HEK293 (cell line): Measurements from ENCODE around the gene ORMDL2.

Source experiments
- CTCF ChIA-PET: fragments of 350-600 bp; formaldehyde crosslinking; extraction: SDS; loops from one replicate; lab custom pipeline; 2021; ENCODE audit warnings: antibody characterized with exemption; lab: Yijun Ruan, JAX
- POLR2A ChIA-PET: fragments of 300-600 bp; formaldehyde crosslinking; extraction: SDS; loops from one replicate; lab custom pipeline; 2020; ENCODE audit warnings: antibody characterized with exemption, inconsistent platforms; lab: Yijun Ruan, JAX
- H3K27ac ChIP-seq: fragments of 200-500 bp; sonication (Bioruptor generic); 2 replicates; pipeline ENCODE4 v1.5.1; 2014; ENCODE audit warnings: low read depth, low read length, control low read depth, inconsistent platforms; ENCODE audit errors: extremely low read depth
- H3K36me3 ChIP-seq, 2 experiments: fragments of 200-500 bp in 1 of 2; sonication (Bioruptor generic) in 1 of 2; 1 replicate in 1 of 2; 2 replicates in 1 of 2; pipeline ENCODE4 v1.5.1; 2014 to 2017; ENCODE audit warnings: inconsistent platforms in 2 of 2, low read length in 2 of 2; ENCODE audit not compliant: control insufficient read depth in 2 of 2, insufficient read depth in 1 of 2
- H3K4me1 ChIP-seq: fragments of 200-500 bp; sonication (Bioruptor generic); 2 replicates; pipeline ENCODE4 v1.5.1; 2014; ENCODE audit warnings: mild to moderate bottlenecking, low read length, inconsistent platforms; ENCODE audit not compliant: control insufficient read depth, insufficient read depth
- H3K4me3 ChIP-seq: 2 replicates; pipeline ENCODE4 v1.5.1; 2011; ENCODE audit warnings: low read depth, mild to moderate bottlenecking, control low read depth, low read length, moderate library complexity
- H3K9me3 ChIP-seq: fragments of 200-500 bp; sonication (Bioruptor generic); 2 replicates; pipeline ENCODE4 v1.5.1; 2014; ENCODE audit warnings: low read depth, low read length, inconsistent platforms; ENCODE audit not compliant: control insufficient read depth, insufficient read depth
- HOXD13 ChIP-seq: sonication (generic); formaldehyde crosslinking; IDR thresholded peaks from 2 replicates; pipeline ENCODE4 v1.8.0; 2022; ENCODE audit warnings: missing genetic modification reagents, borderline replicate concordance
- INSM2 ChIP-seq: fragments of 450-650 bp; formaldehyde crosslinking; IDR thresholded peaks from 2 replicates; pipeline ENCODE4 v1.5.1; 2016; ENCODE audit warnings: missing biosample characterization, missing genetic modification characterization
- KLF1 ChIP-seq: fragments of 450-650 bp; formaldehyde crosslinking; IDR thresholded peaks from 2 replicates; pipeline ENCODE4 v1.5.1; 2016; ENCODE audit warnings: missing biosample characterization, missing genetic modification characterization
- KLF10 ChIP-seq: fragments of 450-650 bp; IDR thresholded peaks from 2 replicates; pipeline ENCODE4 v1.5.1; 2018; ENCODE audit warnings: missing biosample characterization, mild to moderate bottlenecking, missing genetic modification characterization
- KLF17 ChIP-seq: fragments of 450-650 bp; formaldehyde crosslinking; IDR thresholded peaks from 2 replicates; pipeline ENCODE4 v1.5.1; 2016; ENCODE audit warnings: missing biosample characterization, missing genetic modification characterization
- KLF8 ChIP-seq: fragments of 450-650 bp; formaldehyde crosslinking; IDR thresholded peaks from 2 replicates; pipeline ENCODE4 v1.5.1; 2016; ENCODE audit warnings: missing biosample characterization, missing genetic modification characterization
- OSR2 ChIP-seq: fragments of 450-650 bp; formaldehyde crosslinking; IDR thresholded peaks from 2 replicates; pipeline ENCODE4 v1.5.1; 2016; ENCODE audit warnings: missing biosample characterization, missing genetic modification characterization
- PRDM10 ChIP-seq: fragments of 450-650 bp; formaldehyde crosslinking; IDR thresholded peaks from 2 replicates; pipeline ENCODE4 v1.5.1; 2016; ENCODE audit warnings: missing biosample characterization, missing genetic modification characterization
- REPIN1 ChIP-seq: fragments of 450-650 bp; formaldehyde crosslinking; IDR thresholded peaks from 2 replicates; pipeline ENCODE4 v1.5.1; 2017; ENCODE audit warnings: missing biosample characterization, missing genetic modification characterization, low read depth
- SETDB1 ChIP-seq: IDR thresholded peaks from one replicate; pipeline ENCODE4 v1.6.1; 2017; ENCODE audit warnings: mild to moderate bottlenecking, low read length, moderate library complexity, mixed read lengths; ENCODE audit not compliant: insufficient read length
- SP2 ChIP-seq: fragments of 450-650 bp; formaldehyde crosslinking; IDR thresholded peaks from 2 replicates; pipeline ENCODE4 v1.5.1; 2016; ENCODE audit warnings: missing biosample characterization, missing genetic modification characterization
- TCF7L2 ChIP-seq: IDR thresholded peaks from 2 replicates; pipeline ENCODE4 v1.6.1; 2011; ENCODE audit warnings: low read depth, mild to moderate bottlenecking, inconsistent platforms, low read length, moderate library complexity, borderline replicate concordance
- ZBTB26 ChIP-seq: fragments of 450-650 bp; formaldehyde crosslinking; optimal IDR thresholded peaks from 2 replicates; pipeline ENCODE3; 2016; ENCODE audit warnings: missing biosample characterization, mild to moderate bottlenecking, missing genetic modification characterization
- ZNF121 ChIP-seq: fragments of 450-650 bp; formaldehyde crosslinking; IDR thresholded peaks from 2 replicates; pipeline ENCODE4 v1.5.1; 2016; ENCODE audit warnings: missing biosample characterization, missing genetic modification characterization
- ZNF175 ChIP-seq: fragments of 450-650 bp; formaldehyde crosslinking; IDR thresholded peaks from 2 replicates; pipeline ENCODE4 v1.5.1; 2016; ENCODE audit warnings: missing biosample characterization, missing genetic modification characterization
- ZNF19 ChIP-seq: fragments of 450-650 bp; formaldehyde crosslinking; IDR thresholded peaks from 2 replicates; pipeline ENCODE4; 2016; ENCODE audit warnings: missing biosample characterization, missing genetic modification characterization, low read depth
- ZNF202 ChIP-seq: fragments of 450-650 bp; formaldehyde crosslinking; IDR thresholded peaks from 2 replicates; pipeline ENCODE4 v1.5.1; 2016; ENCODE audit warnings: missing biosample characterization, missing genetic modification characterization, borderline replicate concordance
- ZNF211 ChIP-seq: fragments of 450-650 bp; formaldehyde crosslinking; IDR thresholded peaks from 2 replicates; pipeline ENCODE4 v1.5.1; 2016; ENCODE audit warnings: low read depth, missing biosample characterization, missing genetic modification characterization
- ZNF239 ChIP-seq: fragments of 450-650 bp; formaldehyde crosslinking; IDR thresholded peaks from 2 replicates; pipeline ENCODE4 v1.5.1; 2016; ENCODE audit warnings: missing biosample characterization, missing genetic modification characterization
- ZNF26 ChIP-seq: fragments of 450-650 bp; formaldehyde crosslinking; IDR thresholded peaks from 2 replicates; pipeline ENCODE4 v1.5.1; 2016; ENCODE audit warnings: missing biosample characterization, missing genetic modification characterization
- ZNF394 ChIP-seq: fragments of 450-650 bp; formaldehyde crosslinking; IDR thresholded peaks from 2 replicates; pipeline ENCODE4 v1.5.1; 2016; ENCODE audit warnings: missing biosample characterization, missing genetic modification characterization, mild to moderate bottlenecking, moderate library complexity, borderline replicate concordance
- ZNF426 ChIP-seq: fragments of 450-650 bp; formaldehyde crosslinking; IDR thresholded peaks from 2 replicates; pipeline ENCODE4 v1.5.1; 2017; ENCODE audit warnings: missing biosample characterization, missing genetic modification characterization, mild to moderate bottlenecking, inconsistent platforms, moderate library complexity
- ZNF473 ChIP-seq: fragments of 450-650 bp; formaldehyde crosslinking; IDR thresholded peaks from 2 replicates; pipeline ENCODE4 v1.5.1; 2017; ENCODE audit warnings: missing biosample characterization, missing genetic modification characterization
- ZNF549 ChIP-seq: fragments of 450-650 bp; IDR thresholded peaks from 2 replicates; pipeline ENCODE4 v1.5.1; 2018; ENCODE audit warnings: missing biosample characterization, missing genetic modification characterization, mild to moderate bottlenecking, inconsistent platforms, moderate library complexity
- ZNF692 ChIP-seq: fragments of 450-650 bp; formaldehyde crosslinking; IDR thresholded peaks from 2 replicates; pipeline ENCODE4 v1.5.1; 2016; ENCODE audit warnings: missing biosample characterization, missing genetic modification characterization
- ZNF843 ChIP-seq: fragments of 450-650 bp; formaldehyde crosslinking; IDR thresholded peaks from 2 replicates; pipeline ENCODE4 v1.5.1; 2016; ENCODE audit warnings: missing biosample characterization, missing genetic modification characterization

ORMDL2 gene

GRCh38 chr12:55818140-55818728 lies 393 bp downstream of the ORMDL2 start (continued):
- TF ChIP-seq KLF10 (tag by site-specific recombination), result no peak
- no peak; the same call in none of the 2 replicates for TF ChIP-seq KLF1
- no peak for TF ChIP-seq TCF7L2
- TF ChIP-seq OSR2 (tag by site-specific recombination), result no peak
- peak; percentile 91 for TF ChIP-seq KLF8 (tag by site-specific recombination)
- no peak for TF ChIP-seq ZNF211 (tag by site-specific recombination)
- TF ChIP-seq ZNF843 (tag by site-specific recombination), result peak; percentile 27; the same call in 1 of the 2 replicates

- Histone ChIP-seq H3K9me3 (no peaks in the 10 kb centered on the region), H3K4me3 (peak overlapping the region; percentile 83; the same call in 1 of the 2 replicates), H3K4me1 (peaks cover 6% of the 10 kb centered on the region; the same call in 1 of the 2 replicates), H3K27ac (peak overlapping the region; percentile 44; the same call in 1 of the 2 replicates), H3K36me3 (peaks cover 44 to 71% of the 10 kb centered on the region in 2 experiments)
- TF ChIP-seq ZNF19 (tag by site-specific recombination) (no peak), ZNF202 (tag by site-specific recombination) (no peak), SETDB1 (no peak), ZNF26 (tag by site-specific recombination) (no peak), ZBTB26 (tag by site-specific recombination) (no peak), PRDM10 (tag by site-specific recombination) (no peak), ZNF394 (tag by site-specific recombination) (no peak), INSM2 (no peak), ZNF121 (no peak), SP2 (no peak), ZNF549 (tag by site-specific recombination) (no peak), ZNF239 (no peak), ZNF426 (tag by site-specific recombination) (no peak), ZNF175 (no peak), HOXD13 (CRISPR knock-in tag) (no peak), ZNF692 (no peak), KLF17 (no peak), ZNF473 (no peak), REPIN1 (tag by site-specific recombination) (no peak)
- CTCF ChIA-PET, result interaction anchor here (1.7 to 7.0 kb wide), 2 partner anchors 16 to 81 kb away, joined by 5 to 67 read pairs; no protein-coding TSS in a partner anchor
- POLR2A ChIA-PET, result interaction anchor here (0.5 to 6.8 kb wide), 8 partner anchors 8 to 188 kb away, joined by 3 to 170 read pairs (median 10); partner anchors contain the start of genes CD63, DNAJC14 and PYM1
Observed at GRCh38 chr12:55818886-55819285, 1.0 kb downstream of the ORMDL2 start.
